22Rv1 (cell line): ENCODE measurements around the gene SKIC2.

ENCODE experiments used
- CTCF ChIP-seq: fragments of 450-650 bp; IDR thresholded peaks from 2 replicates; pipeline ENCODE4 v1.5.1; 2017; ENCODE audit warnings: mild to moderate bottlenecking
- ZFX ChIP-seq: fragments of 450-650 bp; IDR thresholded peaks from 2 replicates; pipeline ENCODE4 v1.6.1; 2017; ENCODE audit warnings: antibody characterized with exemption, borderline replicate concordance

GRCh38 chr6:31927863-31928671 is 30.9 kb upstream of the SKIC2 start:
- no peak for TF ChIP-seq CTCF
- no peak for TF ChIP-seq ZFX
